ENCODE measurements around the gene CFAP97D1.

GRCh38 chr17:43758086-43758485, 22.1 kb upstream of the CFAP97D1 start:
- TF ChIP-seq EZH2 (IDR thresholded peaks at IDR 0.05; ENCODE audit: borderline replicate concordance, insufficient read depth, low read depth, low read length, poor library complexity, severe bottlenecking) (no peak), CTCF (IDR thresholded peaks at IDR 0.05) (no peak)

All from B cell (primary cell).